ENCODE measurements around the gene NOL4L.

GRCh38 chr20:32560989-32561830 is 23.9 kb downstream of the NOL4L start:
- TF ChIP-seq POLR2AphosphoS5 (IDR thresholded peaks at IDR 0.05; ENCODE audit: low read depth, low read length) (no peak), POLR2A (IDR thresholded peaks at IDR 0.05; ENCODE audit: low read depth, low read length) (no peak), SPI1 (IDR thresholded peaks at IDR 0.05; ENCODE audit: low read depth, low read length) (no peak)
